Measurements from ENCODE around the gene PAPPA2.

The PAPPA2 gene

DNA sequence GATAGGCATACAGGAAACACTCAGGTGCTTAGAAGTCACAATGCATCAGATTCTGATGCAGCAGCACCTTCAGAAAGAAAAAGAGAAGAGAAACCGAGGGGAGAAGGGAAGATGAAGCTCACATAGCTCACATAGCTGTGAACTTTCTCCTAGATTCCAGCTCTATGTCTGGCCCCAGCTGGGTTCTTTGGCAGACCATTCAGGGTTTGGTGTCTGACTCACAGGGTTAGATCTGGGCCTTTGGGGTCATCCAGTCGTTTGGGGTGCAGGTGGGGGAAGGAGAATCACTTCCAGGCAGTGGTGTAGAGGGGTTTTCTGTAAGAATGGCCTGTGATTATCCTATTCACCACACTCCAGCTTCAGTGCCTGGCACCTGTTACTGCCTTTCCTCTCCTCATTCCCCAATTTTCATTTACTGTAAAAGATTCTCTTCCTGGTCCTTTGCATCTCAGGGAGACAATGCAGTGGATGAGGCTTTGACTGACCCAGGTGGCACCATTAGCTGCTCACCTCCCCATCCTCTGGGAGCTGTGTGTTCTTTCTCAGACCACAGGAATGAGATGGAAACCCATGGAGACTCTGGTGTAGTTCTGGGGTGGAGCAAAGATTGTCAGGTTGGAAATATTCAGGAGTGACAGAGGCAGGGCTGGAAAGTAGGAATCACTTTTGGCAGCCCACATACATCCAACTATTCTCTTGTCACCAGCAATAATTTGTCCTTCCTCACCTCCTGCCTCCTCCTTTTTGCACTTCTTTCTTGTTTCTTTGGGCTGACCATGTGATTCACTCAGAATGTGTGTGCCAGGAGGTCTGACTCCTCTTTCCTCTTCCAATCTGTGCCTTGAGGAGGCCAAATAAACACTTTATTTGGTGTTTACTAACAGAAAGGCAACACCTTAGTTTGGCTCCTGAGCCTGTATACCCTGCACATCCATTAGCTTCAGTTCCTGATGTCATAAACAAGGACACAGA lies 103.3 kb downstream of the PAPPA2 start:
- Histone ChIP-seq H3K4me3 (ENCODE audit: extremely low read depth, insufficient read depth, low read length, poor library complexity, severe bottlenecking) (no peak overlapping the region), H3K27ac (ENCODE audit: low read depth, low read length, severe bottlenecking) (no peak overlapping the region), H3K4me1 (ENCODE audit: control insufficient read depth, insufficient read depth, low read length, poor library complexity, severe bottlenecking) (no peaks in the 10 kb centered on the region), H3K36me3 (ENCODE audit: control insufficient read depth, insufficient read depth, low read length) (no peaks in the 10 kb centered on the region), H3K9me3 (ENCODE audit: control insufficient read depth, low read length) (no peaks in the 10 kb centered on the region)
- 0 to 17% methylated on average over 1 of the region's 2 CpGs for WGBS, 2 experiments (ENCODE audit: insufficient coverage in 2 of 2)

DNA sequence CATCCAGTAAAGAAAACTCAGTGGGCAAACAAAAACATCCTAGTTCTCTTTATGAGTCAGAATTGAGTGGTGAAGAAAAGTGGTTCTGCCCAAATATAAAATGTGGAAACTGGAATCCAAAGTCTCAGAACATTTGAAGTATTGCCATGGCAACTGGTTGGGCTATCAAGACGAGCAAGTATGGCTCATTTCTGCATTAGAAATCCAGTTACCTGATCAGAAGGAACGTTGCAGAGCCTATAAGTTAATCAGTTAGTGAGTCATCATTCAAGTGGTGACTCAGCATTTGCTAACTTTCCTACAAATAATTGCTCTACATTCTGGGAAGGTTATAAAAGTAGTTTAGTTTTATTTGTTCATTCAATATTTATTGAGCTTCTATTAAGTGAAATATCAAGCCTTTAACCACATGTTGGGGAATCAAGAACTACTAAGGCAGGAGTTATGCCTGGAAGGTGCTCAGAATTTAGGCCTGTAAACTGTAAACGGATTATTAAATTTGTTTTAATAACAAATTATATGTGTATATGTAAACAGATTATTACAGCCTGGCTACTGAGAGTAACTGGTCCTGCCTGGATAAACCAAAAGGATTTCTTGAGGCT lies 104.3 kb downstream of the PAPPA2 start:
- Histone ChIP-seq H3K4me3 (ENCODE audit: extremely low read depth, insufficient read depth, low read length, poor library complexity, severe bottlenecking) (no peak overlapping the region), H3K9me3 (ENCODE audit: control insufficient read depth, low read length) (no peaks in the 10 kb centered on the region), H3K36me3 (ENCODE audit: control insufficient read depth, insufficient read depth, low read length) (no peaks in the 10 kb centered on the region), H3K27ac (ENCODE audit: low read depth, low read length, severe bottlenecking) (no peak overlapping the region), H3K4me1 (ENCODE audit: control insufficient read depth, insufficient read depth, low read length, poor library complexity, severe bottlenecking) (no peaks in the 10 kb centered on the region)
- WGBS, 2 experiments (ENCODE audit: insufficient coverage in 2 of 2): 80 to 100% methylated on average over 1 to 2 of the region's 3 CpGs

DNA sequence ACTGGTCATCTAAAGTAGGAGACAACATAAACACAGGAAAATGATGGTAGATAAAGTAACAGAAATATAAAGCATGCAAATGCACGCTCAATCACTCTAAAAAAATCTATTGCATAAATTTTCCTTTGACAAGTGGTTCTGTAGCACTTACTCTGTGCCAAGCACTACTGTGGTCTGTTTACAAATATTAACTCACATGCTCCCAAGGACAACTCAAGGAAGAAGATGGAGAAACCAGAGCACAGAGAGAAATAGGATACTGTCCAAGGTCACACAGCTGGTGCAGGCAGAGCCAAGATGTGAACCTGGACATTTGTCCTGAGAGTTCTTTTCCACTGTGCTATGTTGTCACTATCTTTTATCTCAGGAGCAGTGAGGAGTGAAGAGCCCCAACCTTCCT lies 105.2 kb downstream of the PAPPA2 start:
- H3K4me3 ChIP-seq (ENCODE audit: extremely low read depth, insufficient read depth, low read length, poor library complexity, severe bottlenecking): no peak overlapping the region
- H3K36me3 ChIP-seq (ENCODE audit: control insufficient read depth, insufficient read depth, low read length): no peaks in the 10 kb centered on the region
- no peaks in the 10 kb centered on the region for H3K9me3 ChIP-seq (ENCODE audit: control insufficient read depth, low read length)
- WGBS, 2 experiments (ENCODE audit: insufficient coverage in 2 of 2): no CpG with 5 or more reads among the region's 1 CpG
- H3K4me1 ChIP-seq (ENCODE audit: control insufficient read depth, insufficient read depth, low read length, poor library complexity, severe bottlenecking): no peaks in the 10 kb centered on the region
- no peak overlapping the region for H3K27ac ChIP-seq (ENCODE audit: low read depth, low read length, severe bottlenecking)

DNA sequence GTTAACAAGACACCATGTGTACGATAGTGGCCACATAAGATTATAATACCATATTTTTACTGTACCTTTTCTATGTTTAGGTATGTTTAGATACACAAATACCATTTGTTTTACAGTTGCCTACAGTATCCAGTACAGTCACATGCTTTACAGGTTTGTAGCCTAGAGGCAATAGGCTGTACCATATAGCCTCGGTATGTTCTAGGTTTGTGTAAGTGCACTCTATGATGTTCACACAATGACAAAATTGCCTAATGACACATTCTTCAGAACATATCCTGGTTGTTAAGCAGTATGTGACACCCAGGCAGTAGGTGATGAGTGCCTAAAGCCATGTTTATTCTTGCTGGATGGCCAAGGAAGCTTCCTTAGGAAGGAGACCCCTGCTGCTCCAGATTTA lies 111.8 kb downstream of the PAPPA2 start:
- Histone ChIP-seq H3K4me1 (ENCODE audit: control insufficient read depth, insufficient read depth, low read length, poor library complexity, severe bottlenecking) (no peaks in the 10 kb centered on the region), H3K36me3 (ENCODE audit: control insufficient read depth, insufficient read depth, low read length) (no peaks in the 10 kb centered on the region), H3K27ac (ENCODE audit: low read depth, low read length, severe bottlenecking) (no peak overlapping the region), H3K4me3 (ENCODE audit: extremely low read depth, insufficient read depth, low read length, poor library complexity, severe bottlenecking) (no peak overlapping the region), H3K9me3 (ENCODE audit: control insufficient read depth, low read length) (no peaks in the 10 kb centered on the region)
- no CpG with 5 or more reads among the region's 2 CpGs for WGBS, 2 experiments (ENCODE audit: insufficient coverage in 2 of 2)

DNA sequence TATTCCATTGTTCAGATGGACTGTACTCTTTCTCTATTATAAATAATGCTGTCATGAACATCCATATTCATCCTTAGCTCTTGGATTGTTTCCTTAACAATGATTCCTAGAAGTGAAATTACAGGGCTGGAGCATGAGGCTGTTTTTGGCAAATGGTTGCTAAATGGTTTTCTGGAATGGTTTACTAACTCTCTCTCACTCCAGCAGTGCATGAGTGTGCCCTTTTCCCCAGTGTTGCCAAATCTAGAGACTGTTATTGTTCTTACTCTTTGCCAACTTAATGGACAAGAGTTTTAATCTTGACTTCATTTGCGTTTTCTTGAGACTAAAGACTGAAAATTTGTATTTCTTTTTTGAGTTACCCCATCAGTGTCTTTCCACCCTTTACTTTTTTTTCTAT lies 113.0 kb downstream of the PAPPA2 start:
- Histone ChIP-seq H3K4me1 (ENCODE audit: control insufficient read depth, insufficient read depth, low read length, poor library complexity, severe bottlenecking) (no peaks in the 10 kb centered on the region), H3K9me3 (ENCODE audit: control insufficient read depth, low read length) (no peaks in the 10 kb centered on the region), H3K27ac (ENCODE audit: low read depth, low read length, severe bottlenecking) (no peak overlapping the region), H3K36me3 (ENCODE audit: control insufficient read depth, insufficient read depth, low read length) (no peaks in the 10 kb centered on the region), H3K4me3 (ENCODE audit: extremely low read depth, insufficient read depth, low read length, poor library complexity, severe bottlenecking) (no peak overlapping the region)
- no CpG with 5 or more reads among the region's 1 CpG for WGBS, 2 experiments (ENCODE audit: insufficient coverage in 2 of 2)

DNA sequence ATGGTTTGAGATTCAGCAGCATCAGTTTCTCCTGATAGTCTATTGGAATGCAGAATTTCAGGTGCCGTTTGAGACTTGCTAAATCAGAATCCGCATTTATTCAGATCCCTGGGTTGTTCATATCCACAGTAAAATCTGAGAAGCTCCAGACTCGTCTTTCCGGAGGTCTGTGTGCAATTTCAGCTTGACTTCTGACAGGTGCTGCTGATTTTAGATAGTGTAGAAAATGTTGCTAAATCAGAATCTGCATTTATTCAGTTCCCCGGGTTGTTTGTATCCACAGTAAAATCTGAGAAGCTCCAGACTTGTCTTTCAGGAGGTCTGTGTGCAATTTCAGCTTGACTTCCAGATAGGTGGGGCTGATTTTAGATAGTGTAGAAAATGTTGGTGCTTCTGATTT lies 113.7 kb downstream of the PAPPA2 start:
- WGBS, 2 experiments (ENCODE audit: insufficient coverage in 2 of 2): 76 to 84% methylated on average over 3 to 4 of the region's 5 CpGs
- Histone ChIP-seq H3K9me3 (ENCODE audit: control insufficient read depth, low read length) (no peaks in the 10 kb centered on the region), H3K27ac (ENCODE audit: low read depth, low read length, severe bottlenecking) (no peak overlapping the region), H3K4me1 (ENCODE audit: control insufficient read depth, insufficient read depth, low read length, poor library complexity, severe bottlenecking) (no peaks in the 10 kb centered on the region), H3K4me3 (ENCODE audit: extremely low read depth, insufficient read depth, low read length, poor library complexity, severe bottlenecking) (no peak overlapping the region), H3K36me3 (ENCODE audit: control insufficient read depth, insufficient read depth, low read length) (no peaks in the 10 kb centered on the region)

DNA sequence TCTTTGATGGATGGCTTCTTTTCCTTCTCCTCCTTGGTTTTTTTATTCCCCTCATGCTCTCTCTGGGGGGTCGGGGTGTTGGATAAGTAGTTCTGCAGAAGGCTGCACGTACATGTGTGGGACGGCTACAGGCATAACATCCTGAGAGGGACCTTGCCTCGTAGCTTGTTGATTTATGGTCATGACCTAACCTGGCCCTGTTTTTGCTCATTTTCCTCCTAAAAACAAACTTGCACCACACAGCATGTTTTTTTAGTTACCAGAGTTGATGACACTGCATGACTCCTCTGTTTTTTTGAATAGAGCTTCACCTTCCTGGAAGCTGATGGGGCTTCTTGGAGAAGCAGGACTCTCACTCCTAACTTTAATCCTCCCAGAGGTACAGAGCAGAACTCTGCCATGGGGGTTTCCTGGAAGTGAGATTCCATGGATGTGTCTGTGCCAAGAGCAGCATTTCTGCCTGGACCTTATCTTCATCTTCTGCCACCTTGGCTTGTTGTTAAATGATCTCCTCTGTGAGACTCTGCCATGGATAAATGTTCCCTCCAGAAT lies 114.7 kb downstream of the PAPPA2 start:
- Histone ChIP-seq H3K4me1 (ENCODE audit: control insufficient read depth, insufficient read depth, low read length, poor library complexity, severe bottlenecking) (no peaks in the 10 kb centered on the region), H3K27ac (ENCODE audit: low read depth, low read length, severe bottlenecking) (no peak overlapping the region), H3K36me3 (ENCODE audit: control insufficient read depth, insufficient read depth, low read length) (no peaks in the 10 kb centered on the region), H3K4me3 (ENCODE audit: extremely low read depth, insufficient read depth, low read length, poor library complexity, severe bottlenecking) (no peak overlapping the region), H3K9me3 (ENCODE audit: control insufficient read depth, low read length) (no peaks in the 10 kb centered on the region)
- WGBS, 2 experiments (ENCODE audit: insufficient coverage in 2 of 2): 67 to 83% methylated on average over 3 of the region's 4 CpGs

DNA sequence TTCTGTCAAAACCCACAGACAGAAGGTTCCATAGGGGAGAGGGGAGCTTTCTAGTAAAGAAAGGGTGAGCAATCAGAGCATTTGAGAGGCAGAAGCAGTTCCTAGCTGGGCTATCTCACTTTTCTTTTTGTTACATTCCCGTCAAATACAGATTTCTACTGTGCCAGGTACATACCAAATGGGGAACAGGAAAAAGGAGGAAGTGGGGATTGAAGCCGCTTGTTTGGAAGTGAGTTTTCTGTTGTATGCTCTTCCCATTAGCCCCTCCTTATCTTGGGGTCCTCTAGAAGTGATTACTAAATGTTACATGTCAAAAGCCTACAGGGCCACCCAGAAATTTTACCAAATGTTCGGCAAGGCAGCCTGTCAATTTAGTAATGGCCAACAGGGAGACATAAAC lies 116.1 kb downstream of the PAPPA2 start:
- H3K27ac ChIP-seq (ENCODE audit: low read depth, low read length, severe bottlenecking): no peak overlapping the region
- no peaks in the 10 kb centered on the region for H3K36me3 ChIP-seq (ENCODE audit: control insufficient read depth, insufficient read depth, low read length)
- WGBS, 2 experiments (ENCODE audit: insufficient coverage in 2 of 2): 80 to 85% methylated on average over 2 of the region's 3 CpGs
- H3K4me1 ChIP-seq (ENCODE audit: control insufficient read depth, insufficient read depth, low read length, poor library complexity, severe bottlenecking): no peaks in the 10 kb centered on the region
- no peaks in the 10 kb centered on the region for H3K9me3 ChIP-seq (ENCODE audit: control insufficient read depth, low read length)
- H3K4me3 ChIP-seq (ENCODE audit: extremely low read depth, insufficient read depth, low read length, poor library complexity, severe bottlenecking): no peak overlapping the region

DNA sequence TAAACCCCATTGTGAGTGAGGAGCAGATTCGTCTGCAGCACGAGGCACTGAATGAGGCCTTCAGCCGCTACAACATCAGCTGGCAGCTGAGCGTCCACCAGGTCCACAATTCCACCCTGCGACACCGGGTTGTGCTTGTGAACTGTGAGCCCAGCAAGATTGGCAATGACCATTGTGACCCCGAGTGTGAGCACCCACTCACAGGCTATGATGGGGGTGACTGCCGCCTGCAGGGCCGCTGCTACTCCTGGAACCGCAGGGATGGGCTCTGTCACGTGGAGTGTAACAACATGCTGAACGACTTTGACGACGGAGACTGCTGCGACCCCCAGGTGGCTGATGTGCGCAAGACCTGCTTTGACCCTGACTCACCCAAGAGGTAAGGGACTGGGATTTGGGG lies 132.2 kb downstream of the PAPPA2 start:
- no peaks in the 10 kb centered on the region for H3K9me3 ChIP-seq (ENCODE audit: control insufficient read depth, low read length)
- 93 to 96% methylated on average over 15 to 16 of the region's 16 CpGs for WGBS, 2 experiments (ENCODE audit: insufficient coverage in 2 of 2)
- no peak overlapping the region for H3K27ac ChIP-seq (ENCODE audit: low read depth, low read length, severe bottlenecking)
- H3K4me1 ChIP-seq (ENCODE audit: control insufficient read depth, insufficient read depth, low read length, poor library complexity, severe bottlenecking): no peaks in the 10 kb centered on the region
- no peaks in the 10 kb centered on the region for H3K36me3 ChIP-seq (ENCODE audit: control insufficient read depth, insufficient read depth, low read length)
- H3K4me3 ChIP-seq (ENCODE audit: extremely low read depth, insufficient read depth, low read length, poor library complexity, severe bottlenecking): no peak overlapping the region

DNA sequence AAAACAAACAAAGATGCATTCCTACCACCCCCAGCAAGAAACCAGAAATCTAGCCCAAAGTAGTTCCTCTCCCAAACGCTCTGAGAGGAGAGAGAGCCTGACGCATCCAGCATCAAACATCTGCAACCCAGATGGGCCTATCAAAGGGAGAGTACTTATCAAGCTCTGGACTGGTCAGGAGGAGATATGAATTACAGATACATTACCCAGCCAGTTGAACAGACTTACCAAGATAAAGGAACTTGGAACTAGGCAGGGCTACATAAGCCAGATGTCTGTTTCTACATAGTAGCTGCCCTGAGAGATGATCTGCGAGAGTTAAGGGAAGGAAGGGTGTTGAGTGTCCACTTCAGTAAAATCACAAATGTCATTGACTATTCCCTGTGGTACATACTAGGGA lies 138.4 kb downstream of the PAPPA2 start:
- WGBS, 2 experiments (ENCODE audit: insufficient coverage in 2 of 2): no CpG with 5 or more reads among the region's 3 CpGs
- no peaks in the 10 kb centered on the region for H3K36me3 ChIP-seq (ENCODE audit: control insufficient read depth, insufficient read depth, low read length)
- H3K4me3 ChIP-seq (ENCODE audit: extremely low read depth, insufficient read depth, low read length, poor library complexity, severe bottlenecking): no peak overlapping the region
- H3K4me1 ChIP-seq (ENCODE audit: control insufficient read depth, insufficient read depth, low read length, poor library complexity, severe bottlenecking): no peaks in the 10 kb centered on the region
- no peaks in the 10 kb centered on the region for H3K9me3 ChIP-seq (ENCODE audit: control insufficient read depth, low read length)
- no peak overlapping the region for H3K27ac ChIP-seq (ENCODE audit: low read depth, low read length, severe bottlenecking)

Data from mesodermal cell (in vitro differentiated cells).